GM20000 (cell line): ENCODE data around the gene CSRP3.

Source experiments
- DNase-seq: peaks from one replicate; pipeline ENCODE4 v3.0.0; 2012; ENCODE audit warnings: low spot score
- TF ChIP-seq, protein P1 (sequence below): IDR thresholded peaks from 2 replicates; pipeline ENCODE4 v1.5.1; 2012; ENCODE audit warnings: mild to moderate bottlenecking, control low read depth; ENCODE audit errors: extremely low read depth, missing control alignments

The CSRP3 gene

GRCh38 chr11:19164881-19165280, 36.9 kb downstream of the CSRP3 start:
- TF ChIP-seq, protein P1, sequence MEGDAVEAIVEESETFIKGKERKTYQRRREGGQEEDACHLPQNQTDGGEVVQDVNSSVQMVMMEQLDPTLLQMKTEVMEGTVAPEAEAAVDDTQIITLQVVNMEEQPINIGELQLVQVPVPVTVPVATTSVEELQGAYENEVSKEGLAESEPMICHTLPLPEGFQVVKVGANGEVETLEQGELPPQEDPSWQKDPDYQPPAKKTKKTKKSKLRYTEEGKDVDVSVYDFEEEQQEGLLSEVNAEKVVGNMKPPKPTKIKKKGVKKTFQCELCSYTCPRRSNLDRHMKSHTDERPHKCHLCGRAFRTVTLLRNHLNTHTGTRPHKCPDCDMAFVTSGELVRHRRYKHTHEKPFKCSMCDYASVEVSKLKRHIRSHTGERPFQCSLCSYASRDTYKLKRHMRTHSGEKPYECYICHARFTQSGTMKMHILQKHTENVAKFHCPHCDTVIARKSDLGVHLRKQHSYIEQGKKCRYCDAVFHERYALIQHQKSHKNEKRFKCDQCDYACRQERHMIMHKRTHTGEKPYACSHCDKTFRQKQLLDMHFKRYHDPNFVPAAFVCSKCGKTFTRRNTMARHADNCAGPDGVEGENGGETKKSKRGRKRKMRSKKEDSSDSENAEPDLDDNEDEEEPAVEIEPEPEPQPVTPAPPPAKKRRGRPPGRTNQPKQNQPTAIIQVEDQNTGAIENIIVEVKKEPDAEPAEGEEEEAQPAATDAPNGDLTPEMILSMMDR = no peak
- DNase-seq = no peak

DNA sequence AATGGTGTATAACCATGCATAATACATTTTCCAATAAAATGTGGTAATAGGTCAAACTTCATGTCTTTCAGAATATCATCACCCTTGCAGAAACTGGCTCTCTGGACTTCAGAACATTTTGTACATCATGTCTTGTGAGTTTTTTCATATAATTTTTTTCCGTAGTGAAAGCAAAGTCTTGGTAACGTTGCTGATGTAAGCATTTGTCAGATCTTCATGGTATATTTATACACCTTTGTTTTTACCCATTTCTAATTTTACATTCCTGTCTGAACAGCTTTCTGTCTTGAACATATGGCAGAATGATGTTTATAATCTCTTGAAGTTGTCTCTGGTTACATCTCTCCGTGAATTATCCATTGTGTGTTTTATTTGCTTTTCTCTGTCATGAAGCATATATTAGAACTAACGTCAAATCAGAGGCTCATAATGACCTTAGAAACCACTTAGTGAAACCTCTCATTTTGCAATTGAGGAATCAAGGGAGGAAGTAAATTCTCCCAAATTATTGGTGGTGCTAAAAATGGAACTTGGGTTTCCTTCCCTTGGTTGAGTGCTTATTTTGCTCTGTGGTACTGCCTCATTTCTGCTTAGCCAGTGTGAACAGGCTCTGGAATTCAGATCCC, 37.4 kb downstream of the CSRP3 start:
- DNase-seq = no peak
- TF ChIP-seq, protein P1 = no peak

GRCh38 chr11:19163617-19164016, 38.2 kb downstream of the CSRP3 start:
- TF ChIP-seq, protein P1 = no peak
- DNase-seq = no peak

- DNase-seq = no peak
- TF ChIP-seq, protein P1 = no peak
These were observed 38.8 kb downstream of the CSRP3 start for GRCh38 chr11:19162951-19163505.

GRCh38 chr11:19161651-19162050, 40.1 kb downstream of the CSRP3 start:
- no peak for DNase-seq
- TF ChIP-seq, protein P1 = no peak

- TF ChIP-seq, protein P1 = no peak
- no peak for DNase-seq
These were observed 40.9 kb downstream of the CSRP3 start for GRCh38 chr11:19160847-19161246.

DNA sequence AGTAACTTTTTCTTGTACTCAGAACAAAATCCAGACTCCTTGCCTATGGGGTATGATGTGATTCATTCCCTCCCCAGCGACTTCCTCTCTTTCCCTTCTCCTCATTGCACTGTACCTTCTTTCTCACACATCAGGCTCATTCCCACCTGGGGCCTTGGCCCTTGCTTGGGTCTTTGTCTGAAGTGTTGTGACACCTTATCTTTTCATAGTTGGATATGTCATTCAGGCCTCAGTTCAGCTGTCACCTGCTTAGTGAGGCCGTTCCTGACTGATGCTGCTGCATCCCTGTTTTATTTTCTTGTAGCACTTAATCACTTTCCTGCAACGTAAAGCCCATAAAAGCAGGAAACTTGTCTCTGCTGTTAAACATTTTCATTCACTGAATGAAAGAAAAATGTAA, 44.9 kb downstream of the CSRP3 start:
- TF ChIP-seq, protein P1 = no peak
- DNase-seq = no peak
